HG03571 (cell line): Measurements from ENCODE around the gene RYR3.
"Not testable (repeated sequence)": the region's sequence is repeated elsewhere in the genome, so short reads cannot be mapped to it uniquely, and the experiment has no call there.

ENCODE experiments used
- ATAC-seq: cut with Tn5 transposase; IDR thresholded peaks from one replicate; pipeline ENCODE4 v1.9.1; 2021; ENCODE audit not compliant: unreplicated experiment

RYR3 gene

DNA sequence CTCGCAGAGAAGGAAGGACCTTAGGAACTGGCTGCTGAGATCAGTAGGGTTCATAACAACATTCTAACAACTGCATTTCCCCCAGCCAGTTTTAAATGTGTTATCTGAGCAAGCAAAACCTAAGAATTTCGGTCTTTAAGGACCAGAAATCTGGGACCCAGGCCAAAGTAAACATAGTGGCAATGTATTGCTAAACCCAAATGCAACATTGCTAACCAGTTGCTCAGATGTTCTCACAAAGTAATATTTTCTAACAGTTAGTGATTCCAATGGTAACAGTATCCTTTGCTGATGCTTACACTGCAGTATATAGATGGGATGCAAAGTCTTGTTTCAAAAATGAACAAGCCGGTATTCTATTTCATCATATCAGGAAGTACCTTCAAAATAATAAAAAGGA lies 254.3 kb downstream of the RYR3 start:
- no peak for ATAC-seq

- ATAC-seq = no peak
These were observed 256.9 kb downstream of the RYR3 start for GRCh38 chr15:33567652-33568051.

DNA sequence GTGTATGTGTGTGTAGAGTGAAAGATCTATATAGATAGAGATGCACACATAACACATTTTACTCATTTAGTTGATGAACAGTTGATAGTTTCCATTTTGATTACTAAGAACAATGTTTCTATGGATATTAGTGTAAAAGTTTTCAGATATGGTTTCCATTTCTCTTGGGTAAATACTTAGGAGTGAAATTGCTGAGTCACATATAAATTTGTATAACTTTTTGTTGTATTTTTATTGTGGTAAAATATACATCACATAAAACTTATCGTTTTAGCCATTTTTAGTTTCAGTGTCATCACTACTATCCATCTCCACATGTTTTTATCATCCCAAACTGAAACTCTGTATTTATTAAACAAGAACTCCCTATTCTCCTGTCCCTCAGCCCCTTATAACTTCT lies 258.3 kb downstream of the RYR3 start:
- no peak for ATAC-seq

GRCh38 chr15:33577911-33578310 lies 267.1 kb downstream of the RYR3 start:
- ATAC-seq = not testable (repeated sequence)

- no peak for ATAC-seq
These were observed 269.8 kb downstream of the RYR3 start for GRCh38 chr15:33580526-33580925.

DNA sequence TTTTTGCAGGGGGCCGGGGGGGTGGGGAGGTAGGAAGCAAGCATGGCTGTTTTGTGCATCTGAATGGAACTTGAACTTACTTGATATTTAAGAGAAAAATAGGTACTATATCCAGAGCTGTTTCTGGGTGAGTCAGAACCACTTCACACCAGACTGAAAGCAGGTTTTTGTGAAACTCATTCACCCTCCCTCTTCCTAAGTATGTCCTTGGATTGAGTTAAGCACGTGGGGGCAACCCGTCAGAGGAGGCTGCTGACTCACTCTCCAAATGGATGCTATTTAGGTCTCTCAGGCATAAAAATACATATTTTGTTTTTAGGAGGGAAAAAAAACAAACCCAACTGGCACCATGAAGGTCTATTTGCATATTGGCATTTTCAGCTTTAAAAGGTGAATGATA lies 270.3 kb downstream of the RYR3 start:
- no peak for ATAC-seq

DNA sequence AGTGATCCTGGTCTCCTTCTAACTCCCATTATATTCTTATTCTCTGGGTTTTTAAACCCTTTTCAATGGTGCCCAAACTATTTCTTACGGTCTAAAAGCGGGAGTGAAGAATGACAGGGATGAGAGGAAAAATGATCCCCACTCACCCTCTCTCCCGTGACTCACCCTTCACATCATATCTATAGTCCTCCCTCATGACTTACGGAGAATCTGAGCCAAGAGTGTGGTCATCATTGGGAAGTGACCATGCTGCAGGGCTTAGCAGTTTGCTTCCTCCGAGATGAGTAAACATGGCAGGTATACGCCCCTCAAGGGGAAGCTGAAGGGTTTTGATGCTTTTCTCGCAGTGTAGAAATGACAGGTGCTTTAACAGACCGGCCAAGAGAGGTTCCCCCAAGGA lies 274.0 kb downstream of the RYR3 start:
- ATAC-seq = no peak

DNA sequence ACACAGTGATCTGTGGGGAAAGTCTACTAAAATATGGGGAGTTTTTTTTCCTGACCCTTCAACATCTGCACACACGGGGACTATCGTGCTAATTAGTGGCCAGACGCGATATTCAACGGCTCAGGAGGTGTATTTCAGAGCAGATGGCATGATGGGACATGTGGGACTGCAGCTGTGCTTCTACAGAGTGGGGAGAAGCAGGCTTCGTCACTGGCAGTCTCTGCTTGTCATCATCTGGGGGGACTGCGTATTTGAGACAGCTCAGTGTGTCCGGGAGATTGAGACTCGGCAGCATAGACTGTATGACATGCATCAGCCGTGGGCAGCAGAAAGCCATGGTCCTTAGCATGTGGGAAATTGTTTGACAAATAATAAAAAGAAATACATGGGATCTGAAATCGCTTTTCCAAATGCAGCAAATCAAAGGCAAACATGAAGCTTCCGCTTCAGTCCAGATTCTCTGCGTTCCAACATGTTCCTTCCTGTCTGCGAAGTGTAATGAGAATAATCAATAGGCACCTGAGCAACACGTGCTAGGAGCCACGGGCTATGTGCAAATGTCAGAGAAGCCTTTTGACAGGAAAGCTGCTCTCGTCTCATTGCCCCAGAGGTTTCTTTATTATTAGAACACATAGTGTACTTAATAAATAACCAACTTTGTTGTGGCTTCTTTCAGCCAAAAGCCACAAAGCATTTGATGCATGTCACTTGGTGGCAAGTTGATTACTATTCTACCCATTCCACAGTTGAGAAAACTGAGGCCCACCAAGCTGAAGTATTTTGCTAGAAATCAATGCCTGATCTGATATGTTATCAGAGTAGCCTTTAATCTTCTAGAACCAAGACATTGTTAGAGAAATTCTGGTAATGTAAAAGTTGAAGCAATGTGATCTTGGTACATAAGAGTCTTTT lies 276.3 kb downstream of the RYR3 start:
- no peak for ATAC-seq

GRCh38 chr15:33587773-33588172 lies 277.0 kb downstream of the RYR3 start:
- ATAC-seq = no peak

DNA sequence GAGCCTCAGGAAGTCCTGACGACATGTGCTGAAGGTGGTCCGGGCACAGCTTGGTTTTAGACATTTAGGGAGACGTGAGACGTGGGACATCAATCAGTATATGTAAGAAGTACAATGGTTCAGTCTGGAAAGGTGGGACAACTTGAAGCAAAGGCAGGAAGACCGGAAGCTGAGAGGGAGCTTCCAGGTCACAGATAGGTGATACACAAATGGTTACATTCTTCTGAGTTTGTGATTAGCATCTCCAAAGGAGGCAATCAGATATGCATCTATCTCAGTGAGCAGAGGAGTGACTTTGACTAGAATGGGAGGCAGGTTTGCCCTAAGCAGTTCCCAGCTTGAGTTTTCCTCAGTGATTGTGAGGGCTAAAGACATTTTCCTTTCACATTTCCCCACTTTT lies 282.1 kb downstream of the RYR3 start:
- no peak for ATAC-seq

DNA sequence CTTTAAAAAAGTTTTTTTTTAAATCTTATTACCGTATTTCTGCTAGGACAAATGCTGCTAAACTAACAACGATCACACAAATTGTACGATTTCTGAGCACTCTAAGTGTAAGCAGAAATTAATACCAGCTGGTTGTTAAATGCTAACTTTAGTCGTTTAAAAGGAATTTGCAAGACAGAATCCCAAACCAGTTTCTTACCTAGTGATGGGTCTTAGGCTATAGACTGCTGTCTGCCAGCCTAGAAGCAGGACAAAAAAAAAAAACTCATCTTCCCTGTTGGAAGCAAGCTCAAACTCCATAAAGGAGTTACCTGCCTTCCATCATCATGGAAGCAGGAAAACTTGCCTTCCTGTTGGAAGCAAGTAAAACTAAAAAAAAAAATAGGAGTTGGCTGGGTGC lies 287.6 kb downstream of the RYR3 start:
- ATAC-seq = not testable (repeated sequence)

DNA sequence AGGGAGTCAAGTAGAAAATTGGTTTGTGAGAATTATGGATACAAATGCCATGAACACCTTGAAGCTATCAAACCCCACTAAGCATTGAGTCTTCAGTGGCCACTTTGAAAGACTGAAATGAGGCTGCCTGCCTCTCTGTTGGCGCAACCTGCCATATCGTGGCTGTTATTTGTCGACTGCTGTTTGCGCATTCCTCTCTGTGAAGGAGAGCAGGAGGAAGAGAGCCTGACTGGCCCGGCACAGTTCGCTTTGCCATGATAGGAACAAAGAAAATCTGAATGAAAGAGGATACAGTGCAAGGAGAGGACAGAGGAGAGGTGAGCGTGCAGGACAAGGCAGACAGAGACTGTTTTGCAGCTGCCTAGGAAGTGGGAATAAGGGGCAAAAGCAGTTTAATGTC lies 289.4 kb downstream of the RYR3 start:
- no peak for ATAC-seq

DNA sequence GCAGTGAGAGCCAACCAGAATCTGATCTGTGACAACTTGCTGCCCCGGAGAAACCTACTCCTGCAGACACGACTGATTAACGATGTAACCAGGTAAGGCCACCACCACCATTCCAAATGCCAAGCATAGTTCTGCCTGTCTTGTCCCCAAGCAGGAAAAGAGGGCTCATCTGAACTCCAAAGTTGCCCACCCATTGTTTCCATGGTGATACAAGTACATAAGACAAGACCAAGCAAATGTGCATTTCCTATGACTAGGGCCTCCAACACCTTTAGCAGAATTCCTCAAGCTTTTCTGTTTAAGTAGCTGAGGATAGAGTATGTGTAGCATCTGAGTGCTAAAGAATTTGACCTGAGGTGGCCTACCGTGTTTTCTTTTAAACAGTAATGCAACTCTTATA lies 290.7 kb downstream of the RYR3 start:
- ATAC-seq = no peak

DNA sequence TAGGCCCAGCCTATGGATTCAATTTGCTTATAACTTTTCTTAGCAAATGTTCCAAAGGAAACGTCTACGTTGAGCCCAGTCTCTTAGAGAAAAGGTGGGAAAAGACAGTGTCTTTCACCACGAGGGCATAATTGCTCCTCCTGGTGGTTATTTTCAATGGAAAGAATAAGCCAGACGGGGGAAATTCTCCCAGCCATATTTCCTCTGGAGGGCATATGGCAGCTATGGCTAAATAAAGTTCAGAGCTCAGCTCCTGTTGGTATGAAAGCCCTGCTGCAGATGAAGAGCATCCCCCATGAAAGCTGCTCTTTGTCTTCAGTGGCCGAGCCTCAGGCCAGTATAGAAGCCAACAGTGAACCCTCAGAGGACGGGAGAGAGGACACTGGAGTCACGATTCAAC lies 297.9 kb downstream of the RYR3 start:
- ATAC-seq = no peak

DNA sequence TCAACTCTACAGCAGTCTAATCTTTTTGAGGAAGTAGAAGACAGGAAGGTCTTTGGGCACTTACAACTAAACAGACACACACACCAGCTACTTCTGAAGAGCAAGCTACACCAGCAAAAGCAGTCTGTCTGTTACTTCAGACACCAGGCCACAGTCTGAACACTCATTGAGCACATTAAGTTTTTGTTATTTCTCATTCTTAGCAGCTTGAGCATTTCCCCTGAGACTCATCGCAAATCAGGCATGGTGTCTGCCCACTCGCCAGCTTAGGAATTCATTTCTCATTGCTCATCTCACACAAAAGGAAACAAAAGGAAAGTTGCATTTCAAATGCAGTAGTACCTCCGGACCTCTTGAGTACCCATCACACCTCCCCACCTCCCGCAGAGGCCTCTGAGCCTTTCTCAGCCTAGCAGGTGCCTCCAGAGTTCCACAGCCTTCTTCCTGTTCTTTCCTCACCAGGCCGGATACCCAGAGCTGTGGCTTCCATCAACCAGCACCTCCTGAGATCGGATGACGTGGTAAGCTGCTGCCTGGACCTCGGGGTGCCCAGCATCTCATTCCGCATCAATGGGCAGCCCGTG lies 302.0 kb downstream of the RYR3 start:
- no peak for ATAC-seq

DNA sequence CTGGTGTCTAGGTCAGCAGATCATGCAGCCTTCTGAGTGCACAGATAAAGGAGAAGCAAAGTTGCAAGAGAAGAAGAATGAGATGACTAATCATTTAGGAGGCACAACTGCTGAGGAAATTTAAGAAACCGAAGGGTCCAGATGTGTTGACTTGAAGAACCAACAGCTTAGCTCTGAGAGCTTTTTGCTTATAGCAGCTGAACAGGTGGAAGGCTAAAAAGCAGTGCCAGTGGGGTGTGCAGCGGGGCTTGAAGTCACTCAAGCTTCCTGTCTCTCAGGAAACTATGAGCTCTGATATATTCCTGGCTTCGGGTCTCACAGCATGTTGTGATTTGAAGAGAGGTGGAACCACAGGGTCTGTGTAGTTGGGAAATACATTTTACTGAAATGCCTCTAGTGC lies 305.7 kb downstream of the RYR3 start:
- ATAC-seq = no peak

DNA sequence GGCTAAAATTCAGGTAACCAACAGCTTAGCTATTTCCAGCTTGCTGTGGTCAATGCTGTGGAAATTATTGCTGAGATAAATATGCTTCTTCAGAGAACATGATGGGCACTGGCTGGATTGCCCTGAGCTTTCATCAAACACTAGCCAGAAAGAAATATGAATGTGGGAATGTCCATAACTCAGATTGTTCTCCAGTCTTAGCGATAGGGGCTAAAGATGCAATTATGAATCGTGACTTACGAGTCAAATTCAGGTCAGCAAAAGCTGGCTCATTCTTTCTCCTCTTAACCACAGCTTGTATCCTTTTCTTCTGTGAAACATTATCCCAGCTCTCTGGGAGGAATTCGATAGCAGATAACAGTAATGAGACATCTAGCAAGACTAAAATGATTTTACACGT lies 307.6 kb downstream of the RYR3 start:
- ATAC-seq = no peak

GRCh38 chr15:33621141-33621540 lies 310.4 kb downstream of the RYR3 start:
- ATAC-seq = no peak

DNA sequence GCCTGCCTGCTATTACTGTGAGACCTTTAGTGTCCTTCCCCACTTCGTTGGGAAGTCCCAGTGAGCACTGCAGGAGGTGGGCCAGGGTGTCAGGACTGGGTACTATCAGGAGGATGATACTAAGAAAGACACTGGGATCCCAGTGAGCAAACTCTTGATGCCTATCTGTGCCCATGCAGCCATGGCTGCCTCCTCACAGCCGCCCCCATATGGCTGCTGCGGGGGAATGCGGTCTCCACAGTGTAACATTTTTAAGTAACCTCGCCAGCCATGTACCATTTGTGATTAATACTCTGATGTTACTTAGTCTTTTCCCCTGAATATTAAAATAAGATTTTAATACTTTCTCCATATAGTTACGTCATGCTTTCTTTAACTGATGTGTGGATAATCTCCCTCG lies 312.2 kb downstream of the RYR3 start:
- no peak for ATAC-seq

- ATAC-seq = no peak
These were observed 313.7 kb downstream of the RYR3 start for GRCh38 chr15:33624439-33624838.

GRCh38 chr15:33629647-33630046 lies 318.9 kb downstream of the RYR3 start:
- no peak for ATAC-seq

GRCh38 chr15:33636234-33636633 lies 325.5 kb downstream of the RYR3 start:
- peak; percentile 71 for ATAC-seq

DNA sequence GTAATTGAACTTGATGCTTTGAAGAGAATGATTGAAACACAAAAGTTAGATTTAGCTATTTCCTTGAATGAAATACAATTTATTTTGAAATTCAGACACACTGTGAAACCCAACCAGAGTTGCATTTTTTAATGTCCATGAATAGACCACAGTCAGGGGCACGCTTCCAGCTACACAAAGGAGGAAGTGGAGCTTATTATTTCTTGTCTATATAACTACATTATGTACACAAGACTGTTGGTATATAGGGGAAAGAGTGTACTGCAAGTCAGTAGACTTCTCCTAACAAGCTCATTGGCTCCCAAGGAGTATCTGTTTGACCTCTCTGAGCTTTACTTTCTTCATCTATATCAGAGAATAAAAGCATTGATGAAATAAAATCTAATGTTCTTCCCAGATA lies 326.2 kb downstream of the RYR3 start:
- no peak for ATAC-seq
